ENCODE data around the gene ZNF69. TPM values are rescaled to one million over a fixed set of nuclear protein-coding genes. Genes with fewer than 3 reads are reported as not detected.

The ZNF69 gene
- total and polyA plus RNA-seq, 2 of the 13 experiments (the other 11 are each of a cell fraction or from before 2014, with no cell fraction given): 9.6 to 21.0 TPM

DNA sequence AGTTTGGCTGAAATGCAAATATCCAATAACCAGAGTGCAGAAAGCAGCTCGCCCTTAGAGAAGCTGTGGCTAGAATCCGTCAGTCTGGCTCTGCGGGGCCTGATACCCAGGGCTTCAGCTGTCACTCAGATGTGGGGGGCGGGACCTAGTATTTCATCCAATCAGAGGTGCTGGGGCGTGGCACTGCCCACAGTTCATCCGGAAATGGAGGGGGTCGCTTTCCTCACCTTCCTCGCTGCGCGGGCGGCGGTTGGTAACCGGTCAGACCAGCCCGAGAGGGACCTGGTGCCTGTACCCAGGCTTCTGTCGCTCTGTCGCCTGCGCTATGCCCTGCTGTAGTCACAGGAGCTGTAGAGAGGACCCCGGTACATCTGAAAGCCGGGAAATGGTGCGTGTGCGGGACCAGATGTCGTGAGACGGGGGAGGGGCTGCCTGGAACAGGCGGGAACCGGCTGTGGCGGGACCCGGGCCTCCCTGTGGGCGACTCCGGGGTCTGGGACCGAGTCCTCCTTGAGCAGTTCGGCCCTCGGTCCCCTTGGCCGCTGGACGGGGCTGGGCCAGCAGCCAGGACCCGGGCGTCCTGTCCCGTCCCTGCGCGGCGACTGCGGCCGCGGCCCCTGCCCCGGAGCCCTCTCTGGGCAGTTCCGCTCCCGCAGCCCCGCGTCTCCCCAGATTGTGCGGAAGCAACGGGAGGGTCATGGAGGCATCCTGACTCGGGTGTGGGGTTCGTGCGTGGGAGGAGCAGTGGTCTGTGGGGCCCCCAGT is 37.5 kb downstream of the ZNF69 start, which contains the start of gene ZNF700 (continued):
- TF ChIP-seq, protein P1, sequence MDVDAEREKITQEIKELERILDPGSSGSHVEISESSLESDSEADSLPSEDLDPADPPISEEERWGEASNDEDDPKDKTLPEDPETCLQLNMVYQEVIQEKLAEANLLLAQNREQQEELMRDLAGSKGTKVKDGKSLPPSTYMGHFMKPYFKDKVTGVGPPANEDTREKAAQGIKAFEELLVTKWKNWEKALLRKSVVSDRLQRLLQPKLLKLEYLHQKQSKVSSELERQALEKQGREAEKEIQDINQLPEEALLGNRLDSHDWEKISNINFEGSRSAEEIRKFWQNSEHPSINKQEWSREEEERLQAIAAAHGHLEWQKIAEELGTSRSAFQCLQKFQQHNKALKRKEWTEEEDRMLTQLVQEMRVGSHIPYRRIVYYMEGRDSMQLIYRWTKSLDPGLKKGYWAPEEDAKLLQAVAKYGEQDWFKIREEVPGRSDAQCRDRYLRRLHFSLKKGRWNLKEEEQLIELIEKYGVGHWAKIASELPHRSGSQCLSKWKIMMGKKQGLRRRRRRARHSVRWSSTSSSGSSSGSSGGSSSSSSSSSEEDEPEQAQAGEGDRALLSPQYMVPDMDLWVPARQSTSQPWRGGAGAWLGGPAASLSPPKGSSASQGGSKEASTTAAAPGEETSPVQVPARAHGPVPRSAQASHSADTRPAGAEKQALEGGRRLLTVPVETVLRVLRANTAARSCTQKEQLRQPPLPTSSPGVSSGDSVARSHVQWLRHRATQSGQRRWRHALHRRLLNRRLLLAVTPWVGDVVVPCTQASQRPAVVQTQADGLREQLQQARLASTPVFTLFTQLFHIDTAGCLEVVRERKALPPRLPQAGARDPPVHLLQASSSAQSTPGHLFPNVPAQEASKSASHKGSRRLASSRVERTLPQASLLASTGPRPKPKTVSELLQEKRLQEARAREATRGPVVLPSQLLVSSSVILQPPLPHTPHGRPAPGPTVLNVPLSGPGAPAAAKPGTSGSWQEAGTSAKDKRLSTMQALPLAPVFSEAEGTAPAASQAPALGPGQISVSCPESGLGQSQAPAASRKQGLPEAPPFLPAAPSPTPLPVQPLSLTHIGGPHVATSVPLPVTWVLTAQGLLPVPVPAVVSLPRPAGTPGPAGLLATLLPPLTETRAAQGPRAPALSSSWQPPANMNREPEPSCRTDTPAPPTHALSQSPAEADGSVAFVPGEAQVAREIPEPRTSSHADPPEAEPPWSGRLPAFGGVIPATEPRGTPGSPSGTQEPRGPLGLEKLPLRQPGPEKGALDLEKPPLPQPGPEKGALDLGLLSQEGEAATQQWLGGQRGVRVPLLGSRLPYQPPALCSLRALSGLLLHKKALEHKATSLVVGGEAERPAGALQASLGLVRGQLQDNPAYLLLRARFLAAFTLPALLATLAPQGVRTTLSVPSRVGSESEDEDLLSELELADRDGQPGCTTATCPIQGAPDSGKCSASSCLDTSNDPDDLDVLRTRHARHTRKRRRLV (CRISPR knock-in tag; IDR thresholded peaks at IDR 0.05): no peak
- TF ChIP-seq ZNF431 (CRISPR knock-in tag; IDR thresholded peaks at IDR 0.05; ENCODE audit: borderline replicate concordance, low read depth) (peak; percentile 82; the same call in 1 of the 2 replicates), ZNF546 (CRISPR knock-in tag; conservative IDR thresholded peaks at IDR 0.05) (peak; percentile 83; the same call in 1 of the 2 replicates), GATAD2A (CRISPR knock-in tag; IDR thresholded peaks at IDR 0.05) (peak; percentile 10; the same call in 1 of the 2 replicates), SP140L (CRISPR knock-in tag; IDR thresholded peaks at IDR 0.05; ENCODE audit: borderline replicate concordance) (no peak), ZFP36L2 (CRISPR knock-in tag; IDR thresholded peaks at IDR 0.05) (no peak), REL (CRISPR knock-in tag; conservative IDR thresholded peaks at IDR 0.05) (0 out of 2 replicates have a peak, but pooled peaks have one; percentile 56), THAP11 (CRISPR knock-in tag; IDR thresholded peaks at IDR 0.05) (no peak), RARG (CRISPR knock-in tag; IDR thresholded peaks at IDR 0.05; ENCODE audit: low read depth) (no peak; the same call in 1 of the 2 replicates), RBM22 (optimal IDR thresholded peaks at IDR 0.05; ENCODE audit: low read length) (no peak), SPEN (CRISPR knock-in tag; IDR thresholded peaks at IDR 0.05; ENCODE audit: low read depth) (peak; percentile 13; the same call in 1 of the 2 replicates), JUND (CRISPR knock-in tag; IDR thresholded peaks at IDR 0.05) (no peak), ISL2 (CRISPR knock-in tag; IDR thresholded peaks at IDR 0.05) (no peak; the same call in 1 of the 2 replicates), GFI1 (CRISPR knock-in tag; IDR thresholded peaks at IDR 0.05; ENCODE audit: borderline replicate concordance) (0 out of 2 replicates have a peak, but pooled peaks have one; percentile 54), ZNF207 (IDR thresholded peaks at IDR 0.05; ENCODE audit: borderline replicate concordance) (no peak), ZBTB21 (CRISPR knock-in tag; IDR thresholded peaks at IDR 0.05) (no peak)
- TF ChIP-seq, protein P2, sequence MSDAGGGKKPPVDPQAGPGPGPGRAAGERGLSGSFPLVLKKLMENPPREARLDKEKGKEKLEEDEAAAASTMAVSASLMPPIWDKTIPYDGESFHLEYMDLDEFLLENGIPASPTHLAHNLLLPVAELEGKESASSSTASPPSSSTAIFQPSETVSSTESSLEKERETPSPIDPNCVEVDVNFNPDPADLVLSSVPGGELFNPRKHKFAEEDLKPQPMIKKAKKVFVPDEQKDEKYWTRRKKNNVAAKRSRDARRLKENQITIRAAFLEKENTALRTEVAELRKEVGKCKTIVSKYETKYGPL (CRISPR knock-in tag; IDR thresholded peaks at IDR 0.05): 0 out of 2 replicates have a peak, but pooled peaks have one; percentile 51
- TF ChIP-seq, protein P3, sequence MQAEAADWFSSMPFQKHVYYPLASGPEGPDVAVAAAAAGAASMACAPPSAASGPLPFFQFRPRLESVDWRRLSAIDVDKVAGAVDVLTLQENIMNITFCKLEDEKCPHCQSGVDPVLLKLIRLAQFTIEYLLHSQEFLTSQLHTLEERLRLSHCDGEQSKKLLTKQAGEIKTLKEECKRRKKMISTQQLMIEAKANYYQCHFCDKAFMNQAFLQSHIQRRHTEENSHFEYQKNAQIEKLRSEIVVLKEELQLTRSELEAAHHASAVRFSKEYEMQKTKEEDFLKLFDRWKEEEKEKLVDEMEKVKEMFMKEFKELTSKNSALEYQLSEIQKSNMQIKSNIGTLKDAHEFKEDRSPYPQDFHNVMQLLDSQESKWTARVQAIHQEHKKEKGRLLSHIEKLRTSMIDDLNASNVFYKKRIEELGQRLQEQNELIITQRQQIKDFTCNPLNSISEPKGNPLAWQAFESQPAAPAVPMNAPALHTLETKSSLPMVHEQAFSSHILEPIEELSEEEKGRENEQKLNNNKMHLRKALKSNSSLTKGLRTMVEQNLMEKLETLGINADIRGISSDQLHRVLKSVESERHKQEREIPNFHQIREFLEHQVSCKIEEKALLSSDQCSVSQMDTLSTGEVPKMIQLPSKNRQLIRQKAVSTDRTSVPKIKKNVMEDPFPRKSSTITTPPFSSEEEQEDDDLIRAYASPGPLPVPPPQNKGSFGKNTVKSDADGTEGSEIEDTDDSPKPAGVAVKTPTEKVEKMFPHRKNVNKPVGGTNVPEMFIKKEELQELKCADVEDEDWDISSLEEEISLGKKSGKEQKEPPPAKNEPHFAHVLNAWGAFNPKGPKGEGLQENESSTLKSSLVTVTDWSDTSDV (CRISPR knock-in tag; IDR thresholded peaks at IDR 0.05): no peak; the same call in 1 of the 2 replicates
- TF ChIP-seq, protein P4, sequence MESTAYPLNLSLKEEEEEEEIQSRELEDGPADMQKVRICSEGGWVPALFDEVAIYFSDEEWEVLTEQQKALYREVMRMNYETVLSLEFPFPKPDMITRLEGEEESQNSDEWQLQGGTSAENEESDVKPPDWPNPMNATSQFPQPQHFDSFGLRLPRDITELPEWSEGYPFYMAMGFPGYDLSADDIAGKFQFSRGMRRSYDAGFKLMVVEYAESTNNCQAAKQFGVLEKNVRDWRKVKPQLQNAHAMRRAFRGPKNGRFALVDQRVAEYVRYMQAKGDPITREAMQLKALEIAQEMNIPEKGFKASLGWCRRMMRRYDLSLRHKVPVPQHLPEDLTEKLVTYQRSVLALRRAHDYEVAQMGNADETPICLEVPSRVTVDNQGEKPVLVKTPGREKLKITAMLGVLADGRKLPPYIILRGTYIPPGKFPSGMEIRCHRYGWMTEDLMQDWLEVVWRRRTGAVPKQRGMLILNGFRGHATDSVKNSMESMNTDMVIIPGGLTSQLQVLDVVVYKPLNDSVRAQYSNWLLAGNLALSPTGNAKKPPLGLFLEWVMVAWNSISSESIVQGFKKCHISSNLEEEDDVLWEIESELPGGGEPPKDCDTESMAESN (CRISPR knock-in tag; conservative IDR thresholded peaks at IDR 0.05): peak; percentile 33; the same call in 1 of the 2 replicates
